C4-2B (cell line): ENCODE data around the gene JAKMIP3.

Source experiments
- H3K27ac ChIP-seq: fragments of 450-650 bp; 2 replicates; pipeline ENCODE4 v1.5.1; 2017
- ZFX ChIP-seq: fragments of 450-650 bp; IDR thresholded peaks from 2 replicates; pipeline ENCODE4 v1.6.1; 2017
- TF ChIP-seq, protein P1 (sequence below): fragments of 450-650 bp; conservative IDR thresholded peaks from 2 replicates; pipeline ENCODE4 v1.5.1; 2017; ENCODE audit warnings: mild to moderate bottlenecking

The JAKMIP3 gene

DNA sequence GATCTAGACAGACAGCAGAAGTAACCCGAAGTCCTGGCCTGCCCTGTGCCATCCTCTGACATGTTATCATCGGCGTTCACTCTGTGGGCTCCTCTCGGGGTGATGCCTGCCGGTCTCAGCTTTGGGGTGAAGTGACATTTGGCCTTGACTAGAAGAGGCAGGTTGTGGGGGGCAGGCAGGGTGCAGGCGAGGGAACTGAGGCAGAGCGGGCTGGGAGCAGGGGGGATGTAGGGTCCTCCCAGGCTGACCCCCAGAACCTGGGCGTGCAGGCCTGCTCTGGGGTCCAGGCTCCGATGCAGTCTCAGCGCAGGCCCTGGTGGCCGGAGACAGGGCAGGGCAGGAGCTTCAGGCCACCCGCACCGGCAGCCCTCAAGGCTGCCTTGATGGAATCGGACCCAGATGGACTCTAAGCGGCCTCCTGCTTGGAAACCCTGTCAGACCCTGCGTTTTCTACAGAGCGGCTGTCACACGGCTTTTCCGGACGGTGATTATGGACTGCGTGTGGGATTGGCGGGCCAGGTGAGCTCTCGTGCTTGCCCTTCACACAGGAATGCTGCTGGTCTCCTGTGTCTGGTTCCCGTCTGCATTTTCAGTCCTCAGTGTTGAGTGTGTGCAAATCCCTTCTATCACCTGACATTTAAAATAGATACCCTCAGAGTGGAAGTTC, 842 bp upstream of the JAKMIP3 start:
- TF ChIP-seq, protein P1, sequence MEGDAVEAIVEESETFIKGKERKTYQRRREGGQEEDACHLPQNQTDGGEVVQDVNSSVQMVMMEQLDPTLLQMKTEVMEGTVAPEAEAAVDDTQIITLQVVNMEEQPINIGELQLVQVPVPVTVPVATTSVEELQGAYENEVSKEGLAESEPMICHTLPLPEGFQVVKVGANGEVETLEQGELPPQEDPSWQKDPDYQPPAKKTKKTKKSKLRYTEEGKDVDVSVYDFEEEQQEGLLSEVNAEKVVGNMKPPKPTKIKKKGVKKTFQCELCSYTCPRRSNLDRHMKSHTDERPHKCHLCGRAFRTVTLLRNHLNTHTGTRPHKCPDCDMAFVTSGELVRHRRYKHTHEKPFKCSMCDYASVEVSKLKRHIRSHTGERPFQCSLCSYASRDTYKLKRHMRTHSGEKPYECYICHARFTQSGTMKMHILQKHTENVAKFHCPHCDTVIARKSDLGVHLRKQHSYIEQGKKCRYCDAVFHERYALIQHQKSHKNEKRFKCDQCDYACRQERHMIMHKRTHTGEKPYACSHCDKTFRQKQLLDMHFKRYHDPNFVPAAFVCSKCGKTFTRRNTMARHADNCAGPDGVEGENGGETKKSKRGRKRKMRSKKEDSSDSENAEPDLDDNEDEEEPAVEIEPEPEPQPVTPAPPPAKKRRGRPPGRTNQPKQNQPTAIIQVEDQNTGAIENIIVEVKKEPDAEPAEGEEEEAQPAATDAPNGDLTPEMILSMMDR, result no peak
- no peak for TF ChIP-seq ZFX
- peak overlapping the region; percentile 92 for H3K27ac ChIP-seq

- peak; percentile 43; the same call in 1 of the 2 replicates for TF ChIP-seq ZFX
- TF ChIP-seq, protein P1, result no peak
- H3K27ac ChIP-seq, result peak overlapping the region; percentile 92
Observed at GRCh38 chr10:132066186-132066585, 440 bp downstream of the JAKMIP3 start.

- H3K27ac ChIP-seq, result peak overlapping the region; percentile 92
- TF ChIP-seq, protein P1, result no peak
- TF ChIP-seq ZFX, result no peak
Observed at GRCh38 chr10:132066812-132067211, 1.1 kb downstream of the JAKMIP3 start.

- H3K27ac ChIP-seq, result no peak overlapping the region
- no peak for TF ChIP-seq ZFX
- TF ChIP-seq, protein P1, result no peak
Observed at GRCh38 chr10:132068431-132069121, 2.8 kb downstream of the JAKMIP3 start.

- TF ChIP-seq, protein P1, result no peak
- TF ChIP-seq ZFX, result no peak
- H3K27ac ChIP-seq, result no peak overlapping the region
Observed at GRCh38 chr10:132069122-132069848, 3.5 kb downstream of the JAKMIP3 start.

DNA sequence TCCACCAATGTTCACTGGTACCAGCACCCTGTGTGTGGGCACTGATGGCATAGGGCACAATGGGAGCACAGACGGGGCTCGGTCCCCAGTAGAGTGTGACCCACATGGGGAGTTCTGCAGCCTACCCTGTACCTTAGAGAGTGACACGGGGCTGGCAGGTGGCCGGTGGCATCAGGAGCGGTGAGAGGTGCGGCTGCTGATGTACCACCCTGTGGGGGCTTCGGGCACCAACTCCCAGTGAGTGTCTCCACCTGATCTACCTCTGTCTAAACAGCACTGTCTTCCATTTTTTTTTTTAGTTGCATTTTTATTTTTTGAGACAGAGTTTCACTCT, 4.1 kb downstream of the JAKMIP3 start:
- H3K27ac ChIP-seq, result no peak overlapping the region
- TF ChIP-seq, protein P1, result no peak
- no peak for TF ChIP-seq ZFX

DNA sequence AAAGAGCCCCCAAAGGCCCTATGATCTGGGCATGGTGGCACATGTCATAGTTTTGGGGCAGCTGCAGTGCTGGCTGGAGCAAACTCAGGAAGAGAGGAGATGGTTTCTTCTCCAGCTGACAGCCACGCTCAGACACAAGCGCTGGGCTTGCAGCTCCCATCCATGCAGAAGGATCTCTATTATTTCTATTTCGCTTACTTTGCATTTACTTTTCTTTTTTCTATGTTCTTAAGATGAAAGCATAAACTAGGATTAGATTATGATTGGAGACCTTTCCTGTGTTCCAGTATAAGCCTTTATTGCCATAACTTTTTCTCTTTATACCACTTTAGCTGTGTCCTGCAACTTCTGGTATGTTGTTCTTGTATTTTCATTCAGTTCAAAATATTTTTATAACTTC, 5.0 kb downstream of the JAKMIP3 start:
- no peak for TF ChIP-seq ZFX
- TF ChIP-seq, protein P1, result no peak
- H3K27ac ChIP-seq, result no peak overlapping the region
